ENCODE data around the gene PBX3. TPM values are rescaled to one million over a fixed set of nuclear protein-coding genes. Genes with fewer than 3 reads are reported as not detected.

Gene PBX3
- total and polyA plus RNA-seq, 9 of the 15 experiments (the other 6 are each of a cell fraction or from before 2014, with no cell fraction given): 0.14 to 5.8 (median 0.92) TPM

GRCh38 chr9:125977223-125977622 lies 230.1 kb downstream of the PBX3 start:
- BruUV-seq (replicated peaks): no TSS peak
- peaks cover 0 to 17% of the 10 kb centered on the region in 2 experiments; a peak in 2 of 5 replicates for H3K27me3 ChIP-seq (ENCODE audit: control insufficient read depth in 2 of 2, insufficient read depth in 2 of 2, low read length in 2 of 2)
- H3K4me2 ChIP-seq (ENCODE audit: insufficient read depth, low read length): no peak overlapping the region
- no peaks in the 10 kb centered on the region for H3K36me3 ChIP-seq (ENCODE audit: control insufficient read depth, insufficient read depth, low read length)
- ATAC-seq (no peak), FAIRE-seq (no peak), DNase-seq (ENCODE audit: extremely low read depth in 1 of 4, low spot score in 3 of 4) (no peak)
- H3K9ac ChIP-seq (ENCODE audit: insufficient read depth in 1 of 2, low read depth in 2 of 2, low read length in 2 of 2): no peak overlapping the region
- no peak overlapping the region for H3K27ac ChIP-seq (ENCODE audit: extremely low read depth, low read depth, low read length)
- H3K4me3 ChIP-seq: no peak overlapping the region
- TF ChIP-seq, protein P1, sequence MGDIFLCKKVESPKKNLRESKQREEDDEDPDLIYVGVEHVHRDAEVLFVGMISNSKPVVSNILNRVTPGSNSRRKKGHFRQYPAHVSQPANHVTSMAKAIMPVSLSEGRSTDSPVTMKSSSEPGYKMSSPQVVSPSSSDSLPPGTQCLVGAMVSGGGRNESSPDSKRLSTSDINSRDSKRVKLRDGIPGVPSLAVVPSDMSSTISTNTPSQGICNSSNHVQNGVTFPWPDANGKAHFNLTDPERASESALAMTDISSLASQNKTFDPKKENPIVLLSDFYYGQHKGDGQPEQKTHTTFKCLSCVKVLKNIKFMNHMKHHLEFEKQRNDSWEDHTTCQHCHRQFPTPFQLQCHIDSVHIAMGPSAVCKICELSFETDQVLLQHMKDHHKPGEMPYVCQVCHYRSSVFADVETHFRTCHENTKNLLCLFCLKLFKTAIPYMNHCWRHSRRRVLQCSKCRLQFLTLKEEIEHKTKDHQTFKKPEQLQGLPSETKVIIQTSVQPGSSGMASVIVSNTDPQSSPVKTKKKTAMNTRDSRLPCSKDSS (IDR thresholded peaks at IDR 0.05; ENCODE audit: low read depth, partially characterized antibody): no peak
- TF ChIP-seq MEF2A (IDR thresholded peaks at IDR 0.05; ENCODE audit: control insufficient read depth, low read depth, low read length): no peak
- H3K79me2 ChIP-seq (ENCODE audit: control insufficient read depth, insufficient read depth, low read length): no peaks in the 10 kb centered on the region
- intact Hi-C loops (cut with micrococcal nuclease) (no loop called here), in situ Hi-C loops (cut with MboI) (no loop called here)
- no peaks in the 10 kb centered on the region for H3K4me1 ChIP-seq (replicated peaks in 1 of 2; ENCODE audit: control insufficient read depth in 2 of 2, insufficient read depth in 2 of 2, low read length in 2 of 2)
- H3K9me1 ChIP-seq (ENCODE audit: control insufficient read depth, insufficient read depth, low read length): no peaks in the 10 kb centered on the region
- ChIA-PET CTCF (ENCODE audit: low intra/inter-chr PET ratio) (interaction anchor here (0.6 kb wide), 1 partner anchor 385 kb away, joined by 3 read pairs; no protein-coding TSS in a partner anchor), POLR2A (no interaction called here)
- H2AFZ ChIP-seq (ENCODE audit: low read depth, low read length): no peak overlapping the region
- H4K20me1 ChIP-seq (replicated peaks; ENCODE audit: control insufficient read depth, insufficient read depth, low read length): no peaks in the 10 kb centered on the region
- H3K9me3 ChIP-seq (replicated peaks; ENCODE audit: control insufficient read depth, insufficient read depth, low read depth, low read length): no peaks in the 10 kb centered on the region

DNA sequence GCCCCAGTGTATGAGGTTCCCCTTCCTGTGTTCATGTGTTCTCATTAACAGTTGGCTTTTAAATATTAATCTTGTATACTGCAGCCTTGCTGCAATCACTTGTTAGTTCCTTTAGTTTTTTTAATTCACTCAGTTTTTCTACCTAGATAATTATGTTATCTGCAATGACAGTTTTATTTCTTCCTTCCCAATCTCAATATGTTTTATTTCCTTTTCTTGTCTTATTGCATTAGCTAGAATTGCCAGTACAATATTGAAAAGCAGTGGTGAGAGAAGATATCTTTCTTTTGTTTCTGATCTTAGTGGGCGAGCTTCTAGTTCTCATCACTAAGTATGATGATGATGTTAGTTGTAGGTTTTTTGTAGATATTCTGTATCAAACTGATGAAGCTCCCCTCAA lies 232.2 kb downstream of the PBX3 start:
- no peak for ATAC-seq
- ChIA-PET POLR2A (interaction anchor here (1.3 kb wide), 1 partner anchor 12 kb away, joined by 4 read pairs; no protein-coding TSS in a partner anchor), CTCF (ENCODE audit: low intra/inter-chr PET ratio) (no interaction called here)
- no peaks in the 10 kb centered on the region for H3K9me1 ChIP-seq (ENCODE audit: control insufficient read depth, insufficient read depth, low read length)
- in situ Hi-C loops (cut with MboI): no loop called here
- H3K4me1 ChIP-seq (replicated peaks in 1 of 2; ENCODE audit: control insufficient read depth in 2 of 2, insufficient read depth in 2 of 2, low read length in 2 of 2): no peaks in the 10 kb centered on the region
- no peaks in the 10 kb centered on the region for H3K36me3 ChIP-seq (ENCODE audit: control insufficient read depth, insufficient read depth, low read length)
- 0% methylated on average over 1 of the region's 1 CpG for WGBS (ENCODE audit: insufficient coverage, low coverage, missing lambda C conversion rate)
- H3K9ac ChIP-seq (ENCODE audit: insufficient read depth in 1 of 2, low read depth in 2 of 2, low read length in 2 of 2): no peak overlapping the region
- intact Hi-C loops (cut with micrococcal nuclease): no loop called here
- H3K79me2 ChIP-seq (ENCODE audit: control insufficient read depth, insufficient read depth, low read length): no peaks in the 10 kb centered on the region
- no peak for FAIRE-seq
- no peak overlapping the region for H3K4me2 ChIP-seq (ENCODE audit: insufficient read depth, low read length)
- DNase-seq (ENCODE audit: extremely low read depth in 1 of 4, low spot score in 3 of 4): no peak
- no TSS peak for BruUV-seq (replicated peaks)
- H4K20me1 ChIP-seq (replicated peaks; ENCODE audit: control insufficient read depth, insufficient read depth, low read length): no peaks in the 10 kb centered on the region
- H3K9me3 ChIP-seq (replicated peaks; ENCODE audit: control insufficient read depth, insufficient read depth, low read depth, low read length): no peaks in the 10 kb centered on the region
- H2AFZ ChIP-seq (ENCODE audit: low read depth, low read length): no peak overlapping the region
- H3K27me3 ChIP-seq (ENCODE audit: control insufficient read depth in 2 of 2, insufficient read depth in 2 of 2, low read length in 2 of 2): peaks cover 0 to 13% of the 10 kb centered on the region in 2 experiments; a peak in 2 of 5 replicates
- H3K4me3 ChIP-seq: no peak overlapping the region
- H3K27ac ChIP-seq (ENCODE audit: extremely low read depth, low read depth, low read length): no peak overlapping the region
- no peak for TF ChIP-seq ZNF408 (CRISPR knock-in tag; IDR thresholded peaks at IDR 0.05; ENCODE audit: low read depth)
- TF ChIP-seq RAD51 (IDR thresholded peaks at IDR 0.05; ENCODE audit: borderline replicate concordance, low read depth): no peak
- TF ChIP-seq ZNF507 (tag; conservative IDR thresholded peaks at IDR 0.05): no peak
- TF ChIP-seq PYGO2 (tag; IDR thresholded peaks at IDR 0.05): no peak
- TF ChIP-seq ESRRA (IDR thresholded peaks at IDR 0.05; ENCODE audit: borderline replicate concordance, low read depth): no peak
- TF ChIP-seq, protein P2, sequence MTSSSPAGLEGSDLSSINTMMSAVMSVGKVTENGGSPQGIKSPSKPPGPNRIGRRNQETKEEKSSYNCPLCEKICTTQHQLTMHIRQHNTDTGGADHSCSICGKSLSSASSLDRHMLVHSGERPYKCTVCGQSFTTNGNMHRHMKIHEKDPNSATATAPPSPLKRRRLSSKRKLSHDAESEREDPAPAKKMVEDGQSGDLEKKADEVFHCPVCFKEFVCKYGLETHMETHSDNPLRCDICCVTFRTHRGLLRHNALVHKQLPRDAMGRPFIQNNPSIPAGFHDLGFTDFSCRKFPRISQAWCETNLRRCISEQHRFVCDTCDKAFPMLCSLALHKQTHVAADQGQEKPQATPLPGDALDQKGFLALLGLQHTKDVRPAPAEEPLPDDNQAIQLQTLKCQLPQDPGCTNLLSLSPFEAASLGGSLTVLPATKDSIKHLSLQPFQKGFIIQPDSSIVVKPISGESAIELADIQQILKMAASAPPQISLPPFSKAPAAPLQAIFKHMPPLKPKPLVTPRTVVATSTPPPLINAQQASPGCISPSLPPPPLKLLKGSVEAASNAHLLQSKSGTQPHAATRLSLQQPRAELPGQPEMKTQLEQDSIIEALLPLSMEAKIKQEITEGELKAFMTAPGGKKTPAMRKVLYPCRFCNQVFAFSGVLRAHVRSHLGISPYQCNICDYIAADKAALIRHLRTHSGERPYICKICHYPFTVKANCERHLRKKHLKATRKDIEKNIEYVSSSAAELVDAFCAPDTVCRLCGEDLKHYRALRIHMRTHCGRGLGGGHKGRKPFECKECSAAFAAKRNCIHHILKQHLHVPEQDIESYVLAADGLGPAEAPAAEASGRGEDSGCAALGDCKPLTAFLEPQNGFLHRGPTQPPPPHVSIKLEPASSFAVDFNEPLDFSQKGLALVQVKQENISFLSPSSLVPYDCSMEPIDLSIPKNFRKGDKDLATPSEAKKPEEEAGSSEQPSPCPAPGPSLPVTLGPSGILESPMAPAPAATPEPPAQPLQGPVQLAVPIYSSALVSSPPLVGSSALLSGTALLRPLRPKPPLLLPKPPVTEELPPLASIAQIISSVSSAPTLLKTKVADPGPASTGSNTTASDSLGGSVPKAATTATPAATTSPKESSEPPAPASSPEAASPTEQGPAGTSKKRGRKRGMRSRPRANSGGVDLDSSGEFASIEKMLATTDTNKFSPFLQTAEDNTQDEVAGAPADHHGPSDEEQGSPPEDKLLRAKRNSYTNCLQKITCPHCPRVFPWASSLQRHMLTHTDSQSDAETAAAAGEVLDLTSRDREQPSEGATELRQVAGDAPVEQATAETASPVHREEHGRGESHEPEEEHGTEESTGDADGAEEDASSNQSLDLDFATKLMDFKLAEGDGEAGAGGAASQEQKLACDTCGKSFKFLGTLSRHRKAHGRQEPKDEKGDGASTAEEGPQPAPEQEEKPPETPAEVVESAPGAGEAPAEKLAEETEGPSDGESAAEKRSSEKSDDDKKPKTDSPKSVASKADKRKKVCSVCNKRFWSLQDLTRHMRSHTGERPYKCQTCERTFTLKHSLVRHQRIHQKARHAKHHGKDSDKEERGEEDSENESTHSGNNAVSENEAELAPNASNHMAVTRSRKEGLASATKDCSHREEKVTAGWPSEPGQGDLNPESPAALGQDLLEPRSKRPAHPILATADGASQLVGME (CRISPR knock-in tag; IDR thresholded peaks at IDR 0.05): no peak
- TF ChIP-seq ZNF23 (CRISPR knock-in tag; IDR thresholded peaks at IDR 0.05): no peak
